Transverse colon (tissue), 4 donors: ENCODE data around the gene GDF11.

Source experiments
- EP300 ChIP-seq: sonication (generic); formaldehyde crosslinking; IDR thresholded peaks from one replicate; pipeline ENCODE4 v1.6.1; 2017; ENCODE audit warnings: antibody characterized with exemption, low read depth
- POLR2A ChIP-seq: fragments of 450-650 bp; IDR thresholded peaks from one replicate; pipeline ENCODE4 v1.6.1; 2016; ENCODE audit warnings: antibody characterized with exemption, mild to moderate bottlenecking, moderate library complexity
- POLR2AphosphoS5 ChIP-seq, 3 donors: sonication (generic); formaldehyde crosslinking; IDR thresholded peaks; one replicate each; pipeline ENCODE4 v1.6.1; 2016; ENCODE audit warnings: antibody characterized with exemption in 3 of 3
- TF ChIP-seq, protein P1 (sequence below), 5 experiments: fragments of 200-600 bp in 3 of 5; fragments of 450-650 bp in 2 of 5; sonication (generic) in 3 of 5; IDR thresholded peaks; 1 replicate in 2 of 5; 2 replicates in 3 of 5; pipeline ENCODE4 v1.5.1; 2016 to 2017; ENCODE audit warnings: antibody characterized with exemption in 5 of 5, inconsistent platforms in 3 of 5, mild to moderate bottlenecking in 2 of 5, moderate library complexity in 1 of 5

DNA sequence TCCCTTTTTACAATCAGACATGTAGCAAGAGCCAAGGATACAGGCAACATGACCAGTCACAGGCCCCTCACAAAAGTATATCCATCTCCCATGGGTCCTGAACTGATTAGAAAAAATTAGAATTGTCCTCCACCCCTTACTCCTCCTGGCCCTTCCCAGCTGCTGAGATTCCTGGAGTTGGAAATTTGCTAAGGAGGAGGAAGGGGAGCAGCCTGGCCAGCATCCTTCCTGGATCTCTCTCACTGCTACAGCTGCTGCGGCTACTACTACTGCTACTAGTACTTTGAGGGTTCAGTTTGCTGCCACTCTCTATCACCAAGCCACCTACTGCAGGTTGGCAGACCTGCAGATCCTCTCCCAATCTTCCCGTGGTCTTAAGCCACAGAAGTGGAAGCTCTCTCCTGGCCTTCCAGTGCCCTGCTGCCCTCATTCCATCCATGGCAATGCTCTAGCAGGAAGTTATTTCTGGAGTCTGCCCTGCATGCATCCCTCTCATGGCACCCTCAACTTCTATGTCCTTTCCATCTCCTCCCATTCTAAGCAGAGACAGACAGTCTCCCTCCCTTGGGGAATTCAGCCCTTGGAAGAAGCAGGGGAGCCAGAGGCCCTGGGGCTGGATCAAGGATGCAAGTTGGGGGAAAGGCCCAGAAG is 36.2 kb upstream of the GDF11 start:
- TF ChIP-seq, protein P1, sequence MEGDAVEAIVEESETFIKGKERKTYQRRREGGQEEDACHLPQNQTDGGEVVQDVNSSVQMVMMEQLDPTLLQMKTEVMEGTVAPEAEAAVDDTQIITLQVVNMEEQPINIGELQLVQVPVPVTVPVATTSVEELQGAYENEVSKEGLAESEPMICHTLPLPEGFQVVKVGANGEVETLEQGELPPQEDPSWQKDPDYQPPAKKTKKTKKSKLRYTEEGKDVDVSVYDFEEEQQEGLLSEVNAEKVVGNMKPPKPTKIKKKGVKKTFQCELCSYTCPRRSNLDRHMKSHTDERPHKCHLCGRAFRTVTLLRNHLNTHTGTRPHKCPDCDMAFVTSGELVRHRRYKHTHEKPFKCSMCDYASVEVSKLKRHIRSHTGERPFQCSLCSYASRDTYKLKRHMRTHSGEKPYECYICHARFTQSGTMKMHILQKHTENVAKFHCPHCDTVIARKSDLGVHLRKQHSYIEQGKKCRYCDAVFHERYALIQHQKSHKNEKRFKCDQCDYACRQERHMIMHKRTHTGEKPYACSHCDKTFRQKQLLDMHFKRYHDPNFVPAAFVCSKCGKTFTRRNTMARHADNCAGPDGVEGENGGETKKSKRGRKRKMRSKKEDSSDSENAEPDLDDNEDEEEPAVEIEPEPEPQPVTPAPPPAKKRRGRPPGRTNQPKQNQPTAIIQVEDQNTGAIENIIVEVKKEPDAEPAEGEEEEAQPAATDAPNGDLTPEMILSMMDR (IDR thresholded peaks at IDR 0.05), result no peak
- no peak for TF ChIP-seq POLR2A
- TF ChIP-seq POLR2AphosphoS5 (IDR thresholded peaks at IDR 0.05), result no peak
- TF ChIP-seq EP300, result no peak
